Endothelial cell (in vitro differentiated cells): ENCODE measurements around the gene FAM124A. TPM values are rescaled to one million over a fixed set of nuclear protein-coding genes. Genes with fewer than 3 reads are reported as not detected.

Experiments
- DNase-seq: peaks from one replicate; pipeline ENCODE4 v3.0.0; 2021; ENCODE audit warnings: low spot score
- H3K27ac Mint-ChIP-seq: one replicate; pipeline ENCODE4 v1.8.0; 2021; ENCODE audit warnings: mixed read lengths, inconsistent platforms; ENCODE audit not compliant: unreplicated experiment
- H3K27me3 Mint-ChIP-seq: one replicate; pipeline ENCODE4 v1.8.0; 2021; ENCODE audit warnings: mild to moderate bottlenecking, moderate library complexity, mixed read lengths, inconsistent platforms; ENCODE audit not compliant: unreplicated experiment
- H3K36me3 Mint-ChIP-seq: one replicate; pipeline ENCODE4 v1.8.0; 2021; ENCODE audit warnings: mild to moderate bottlenecking, low read depth, mixed read lengths, inconsistent platforms; ENCODE audit not compliant: unreplicated experiment
- H3K4me1 Mint-ChIP-seq: one replicate; pipeline ENCODE4 v1.8.0; 2021; ENCODE audit warnings: mild to moderate bottlenecking, mixed read lengths, inconsistent platforms; ENCODE audit not compliant: unreplicated experiment
- H3K4me3 Mint-ChIP-seq: one replicate; pipeline ENCODE4 v1.8.0; 2021; ENCODE audit warnings: mild to moderate bottlenecking, mixed read lengths, inconsistent platforms; ENCODE audit not compliant: unreplicated experiment
- H3K9me3 Mint-ChIP-seq: one replicate; pipeline ENCODE4 v1.8.0; 2021; ENCODE audit warnings: mixed read lengths, inconsistent platforms; ENCODE audit not compliant: unreplicated experiment
- total RNA-seq: library from RNA; stranded (reverse); fragmentation: NEBNext Ultra II Directional; extraction: Animal tissue kit (Norgen Biotek cat#: 25700); gene quantifications from one replicate; pipeline ENCODE4 v1.2.1, GENCODE V29; 2021; ENCODE audit not compliant: unreplicated experiment
- TF ChIP-seq, protein P1 (sequence below): fragments of 200-600 bp; sonication (generic); IDR thresholded peaks from one replicate; pipeline ENCODE4 v1.5.0; 2021; ENCODE audit warnings: antibody characterized with exemption; ENCODE audit not compliant: unreplicated experiment

Gene FAM124A
- total RNA-seq, 1 donor from 2014 or later: 4.9 TPM

DNA sequence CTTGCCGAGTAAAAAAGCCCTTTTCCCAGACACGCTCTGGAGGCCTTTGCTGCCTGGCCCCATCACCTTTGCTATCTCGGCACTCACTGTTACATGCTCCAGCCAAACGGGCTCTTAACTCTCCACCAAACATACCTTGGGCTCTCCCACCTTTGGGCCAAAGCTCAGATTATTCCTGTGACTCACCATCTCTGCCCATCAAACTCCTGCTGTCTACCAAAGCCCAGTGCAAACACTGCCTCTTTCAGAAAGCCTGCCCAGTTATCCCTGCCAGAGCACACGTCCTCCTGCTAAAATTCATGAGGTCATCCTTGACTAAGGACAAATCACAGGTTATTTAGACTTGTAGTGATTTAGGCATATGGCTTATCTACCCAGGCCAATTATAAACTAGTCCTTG is 69.1 kb downstream of the FAM124A start:
- H3K27me3 Mint-ChIP-seq: peaks cover 5% of the 10 kb centered on the region
- TF ChIP-seq, protein P1, sequence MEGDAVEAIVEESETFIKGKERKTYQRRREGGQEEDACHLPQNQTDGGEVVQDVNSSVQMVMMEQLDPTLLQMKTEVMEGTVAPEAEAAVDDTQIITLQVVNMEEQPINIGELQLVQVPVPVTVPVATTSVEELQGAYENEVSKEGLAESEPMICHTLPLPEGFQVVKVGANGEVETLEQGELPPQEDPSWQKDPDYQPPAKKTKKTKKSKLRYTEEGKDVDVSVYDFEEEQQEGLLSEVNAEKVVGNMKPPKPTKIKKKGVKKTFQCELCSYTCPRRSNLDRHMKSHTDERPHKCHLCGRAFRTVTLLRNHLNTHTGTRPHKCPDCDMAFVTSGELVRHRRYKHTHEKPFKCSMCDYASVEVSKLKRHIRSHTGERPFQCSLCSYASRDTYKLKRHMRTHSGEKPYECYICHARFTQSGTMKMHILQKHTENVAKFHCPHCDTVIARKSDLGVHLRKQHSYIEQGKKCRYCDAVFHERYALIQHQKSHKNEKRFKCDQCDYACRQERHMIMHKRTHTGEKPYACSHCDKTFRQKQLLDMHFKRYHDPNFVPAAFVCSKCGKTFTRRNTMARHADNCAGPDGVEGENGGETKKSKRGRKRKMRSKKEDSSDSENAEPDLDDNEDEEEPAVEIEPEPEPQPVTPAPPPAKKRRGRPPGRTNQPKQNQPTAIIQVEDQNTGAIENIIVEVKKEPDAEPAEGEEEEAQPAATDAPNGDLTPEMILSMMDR: no peak
- no peak for DNase-seq

DNA sequence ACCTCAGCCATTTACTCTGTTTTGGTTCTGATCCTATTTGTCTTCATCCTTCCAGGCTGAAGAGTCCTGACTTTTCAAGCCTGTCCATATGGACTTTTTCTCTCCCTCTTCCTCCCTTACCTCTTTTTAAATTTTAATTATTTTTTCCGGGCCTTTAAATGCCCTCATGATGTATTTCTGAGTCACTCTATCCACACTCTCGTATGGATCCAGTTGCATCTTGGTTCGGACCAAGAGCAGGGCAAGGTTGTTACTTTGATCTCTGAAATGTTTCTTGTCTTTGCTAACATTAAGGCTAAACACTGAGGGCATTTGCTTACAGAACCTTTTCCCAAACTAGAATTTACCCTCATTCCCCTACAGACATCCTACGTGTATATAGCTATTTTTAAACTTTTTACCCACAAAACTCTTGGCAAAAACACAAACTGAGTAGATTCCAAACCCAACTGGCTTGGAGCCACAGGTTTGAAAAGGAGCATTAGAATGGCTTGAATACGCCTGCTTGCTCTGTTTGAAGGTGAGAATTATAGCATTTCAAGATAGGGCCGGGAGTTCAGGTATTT is 69.9 kb downstream of the FAM124A start:
- Mint-ChIP-seq H3K4me3 (no peak overlapping the region), H3K27me3 (peaks cover 5% of the 10 kb centered on the region), H3K9me3 (no peaks in the 10 kb centered on the region), H3K36me3 (no peaks in the 10 kb centered on the region), H3K4me1 (no peaks in the 10 kb centered on the region), H3K27ac (no peak overlapping the region)
- TF ChIP-seq, protein P1: no peak
- no peak for DNase-seq

More for the DNA sequence above, 69.1 kb downstream of the FAM124A start:
- H3K4me1 Mint-ChIP-seq: no peaks in the 10 kb centered on the region
- no peaks in the 10 kb centered on the region for H3K36me3 Mint-ChIP-seq
- no peaks in the 10 kb centered on the region for H3K9me3 Mint-ChIP-seq
- no peak overlapping the region for H3K4me3 Mint-ChIP-seq
- no peak overlapping the region for H3K27ac Mint-ChIP-seq

DNA sequence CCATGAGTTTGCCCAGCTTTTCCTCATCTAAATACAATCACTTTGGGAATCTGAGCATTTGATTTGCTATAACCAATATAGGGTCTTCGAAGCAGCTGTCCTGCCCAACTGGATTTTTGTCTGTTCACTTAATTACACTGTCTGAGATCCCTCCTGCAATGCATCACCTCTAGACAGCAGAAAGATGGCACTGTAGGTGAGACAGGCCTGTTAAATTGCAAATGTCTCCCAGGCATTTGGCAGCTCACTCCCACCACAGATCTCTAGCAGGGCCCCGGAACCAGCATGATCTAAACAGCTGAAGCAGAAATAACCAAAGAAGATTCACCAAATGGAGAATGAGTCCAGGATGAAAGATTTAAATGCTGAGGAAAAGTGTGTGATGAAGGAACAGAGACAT is 75.4 kb downstream of the FAM124A start:
- Mint-ChIP-seq H3K27ac (no peak overlapping the region), H3K9me3 (no peaks in the 10 kb centered on the region), H3K27me3 (peaks cover 4% of the 10 kb centered on the region), H3K36me3 (no peaks in the 10 kb centered on the region), H3K4me1 (peaks cover 2% of the 10 kb centered on the region), H3K4me3 (no peak overlapping the region)
- no peak for DNase-seq
- TF ChIP-seq, protein P1: no peak

DNA sequence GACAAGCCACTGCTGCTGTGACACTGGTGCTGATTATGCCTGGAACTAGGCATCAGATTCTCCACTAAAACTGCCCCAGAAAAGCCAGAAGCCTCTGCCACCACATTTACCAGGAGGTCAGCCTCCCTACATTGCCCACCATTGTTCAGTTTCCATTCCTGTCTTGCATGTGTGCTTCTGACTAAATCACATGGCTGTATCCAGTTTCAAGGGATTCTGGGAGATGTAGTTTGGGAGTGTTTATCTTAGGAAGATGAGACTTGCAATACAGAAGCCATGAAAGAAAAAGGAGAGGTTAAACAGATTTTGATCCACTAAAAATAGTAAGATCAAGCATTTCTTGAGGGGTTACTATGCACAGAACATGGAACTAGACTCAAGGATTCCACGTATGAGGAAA is 76.6 kb downstream of the FAM124A start:
- peaks cover 1% of the 10 kb centered on the region for H3K27me3 Mint-ChIP-seq
- peaks cover 2% of the 10 kb centered on the region for H3K4me1 Mint-ChIP-seq
- no peak overlapping the region for H3K27ac Mint-ChIP-seq
- no peak for DNase-seq
- no peaks in the 10 kb centered on the region for H3K36me3 Mint-ChIP-seq
- no peaks in the 10 kb centered on the region for H3K9me3 Mint-ChIP-seq
- H3K4me3 Mint-ChIP-seq: no peak overlapping the region
- TF ChIP-seq, protein P1: no peak

DNA sequence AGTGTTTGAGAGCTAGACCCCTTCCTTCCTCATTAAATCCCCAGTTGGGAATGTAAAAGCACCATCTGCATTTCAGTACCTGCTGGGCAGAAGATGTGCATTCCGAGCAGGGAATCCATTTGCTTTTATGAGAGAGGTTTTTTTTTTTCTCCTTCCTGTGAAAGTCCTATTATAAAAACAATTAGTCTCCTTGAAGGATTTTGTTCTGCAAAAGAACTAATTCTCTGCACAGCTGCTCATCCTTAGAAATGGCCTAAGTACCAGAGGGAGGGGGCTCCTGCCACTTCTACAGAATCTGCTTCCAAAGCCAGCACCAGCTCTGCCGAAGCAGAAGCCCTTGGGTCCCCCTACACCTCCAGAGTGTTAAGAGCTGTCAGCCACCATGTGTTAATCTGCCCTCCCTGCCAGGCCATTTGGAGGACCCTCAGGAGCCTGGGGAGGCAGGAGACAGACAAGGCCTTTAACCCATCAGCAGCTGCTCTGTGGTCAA is 80.9 kb downstream of the FAM124A start:
- no peak for DNase-seq
- H3K9me3 Mint-ChIP-seq: no peaks in the 10 kb centered on the region
- no peak overlapping the region for H3K27ac Mint-ChIP-seq
- H3K36me3 Mint-ChIP-seq: no peaks in the 10 kb centered on the region
- H3K4me3 Mint-ChIP-seq: no peak overlapping the region
- TF ChIP-seq, protein P1: no peak
- H3K4me1 Mint-ChIP-seq: peaks cover 2% of the 10 kb centered on the region
- H3K27me3 Mint-ChIP-seq: peaks cover 1% of the 10 kb centered on the region
